Left lung (tissue), 10 donors: ENCODE measurements around the gene TMF1. TPM values are rescaled to one million over a fixed set of nuclear protein-coding genes. Genes with fewer than 3 reads are reported as not detected.

ENCODE experiments used
- ATAC-seq: fragments of 200-7000 bp; cut with Tn5 transposase; one replicate; pipeline ENCODE4 v1.9.1; 2020; ENCODE audit warnings: moderate library complexity
- DNase-seq, 4 donors: peaks; one replicate each; pipeline ENCODE4 v3.0.0-alpha.2; 2013 to 2020
- H3K27ac ChIP-seq, 2 donors: fragments of 200-600 bp; sonication (generic) in 1 of 2; one replicate each; pipeline versions ENCODE4 v1.5.0 to v1.8.0; 2020 to 2021
- H3K27me3 ChIP-seq, 2 donors: fragments of 200-600 bp; sonication (generic) in 1 of 2; one replicate each; pipeline versions ENCODE4 v1.5.0 to v1.8.0; 2020 to 2021
- H3K36me3 ChIP-seq, 2 donors: fragments of 200-600 bp; sonication (generic) in 1 of 2; one replicate each; pipeline versions ENCODE4 v1.5.0 to v1.8.0; 2020 to 2021
- H3K4me1 ChIP-seq, 2 donors: fragments of 200-600 bp; one replicate each; pipeline ENCODE4 v1.8.0; 2021
- H3K4me3 ChIP-seq, 2 donors: fragments of 200-600 bp; sonication (generic) in 1 of 2; one replicate each; pipeline versions ENCODE4 v1.5.0 to v1.8.0; 2020 to 2021; ENCODE audit warnings: mild to moderate bottlenecking in 1 of 2
- H3K9me3 ChIP-seq, 2 donors: fragments of 200-600 bp; sonication (generic) in 1 of 2; one replicate each; pipeline versions ENCODE4 v1.5.0 to v1.8.0; 2020 to 2021
- intact Hi-C, 2 donors: fragments of 100-400 bp; cut with DNase I; formaldehyde crosslinking; loops; one replicate each; pipeline versions ENCODE4 v1.11.2 to v1.14.2; 2022
- polyA plus RNA-seq, 6 donors: library from polyadenylated mRNA; unstranded; fragments of 120-200 nt; gene quantifications; one replicate each; pipeline ENCODE4 v1.2.1, GENCODE V29; 2013; ENCODE audit not compliant: insufficient read length in 6 of 6
- total RNA-seq, 2 donors: library from RNA; stranded (reverse); fragmentation: NEBNext Ultra II Directional; extraction: Animal tissue kit (Norgen Biotek cat#: 25700); gene quantifications; one replicate each; pipeline ENCODE4 v1.2.1, GENCODE V29; 2021
- TF ChIP-seq, protein P1 (sequence below), 2 donors: fragments of 200-600 bp; sonication (generic) in 1 of 2; IDR thresholded peaks; one replicate each; pipeline versions ENCODE4 v1.5.0 to v1.8.0; 2021; ENCODE audit warnings: antibody characterized with exemption in 2 of 2
- donor health status: DM: no; HTN: yes; CAD: no.
- donor health status: DM: no; HTN: no; CAD: no.

Gene TMF1
- total and polyA plus RNA-seq, 8 donors: 38.4 to 61.1 (median 50.2) TPM

DNA sequence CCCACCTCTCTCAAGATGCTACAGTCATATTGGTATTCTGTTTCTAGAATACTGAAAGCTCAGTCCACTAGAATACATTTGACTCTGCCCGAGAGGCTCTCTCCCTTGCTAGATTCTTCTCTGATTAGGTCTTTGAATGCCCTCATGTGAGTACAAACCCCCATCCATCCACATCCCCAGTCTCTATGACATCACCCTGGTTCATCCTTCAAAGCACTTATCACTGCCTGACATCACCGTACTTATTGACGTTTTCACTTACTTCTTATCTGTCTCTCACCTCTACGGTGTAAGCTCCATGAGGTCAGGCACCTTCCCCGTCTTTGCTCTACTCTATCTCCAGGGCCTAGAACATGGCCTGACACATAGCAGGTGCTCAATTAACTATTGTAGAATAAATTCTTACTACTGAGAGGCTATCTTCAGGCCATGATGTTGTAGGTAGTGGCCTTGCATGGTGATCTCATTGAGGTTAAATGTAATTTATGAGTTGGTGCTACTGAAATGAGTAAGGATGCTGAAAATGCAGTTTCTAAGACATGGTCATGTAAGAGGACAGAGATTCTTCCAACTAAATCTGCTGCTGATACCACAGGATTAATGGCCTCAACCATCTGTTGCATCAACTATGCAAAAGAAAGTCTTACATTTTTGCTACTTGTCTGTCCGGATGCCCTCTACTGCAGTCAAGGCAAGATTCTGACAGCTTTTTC lies 65.5 kb downstream of the TMF1 start:
- Histone ChIP-seq H3K36me3 (peaks cover 3 to 60% of the 10 kb centered on the region in 2 donors), H3K4me3 (no peak overlapping the region), H3K27me3 (no peaks in the 10 kb centered on the region), H3K27ac (no peak overlapping the region), H3K9me3 (no peaks in the 10 kb centered on the region), H3K4me1 (no peaks in the 10 kb centered on the region)
- TF ChIP-seq, protein P1, sequence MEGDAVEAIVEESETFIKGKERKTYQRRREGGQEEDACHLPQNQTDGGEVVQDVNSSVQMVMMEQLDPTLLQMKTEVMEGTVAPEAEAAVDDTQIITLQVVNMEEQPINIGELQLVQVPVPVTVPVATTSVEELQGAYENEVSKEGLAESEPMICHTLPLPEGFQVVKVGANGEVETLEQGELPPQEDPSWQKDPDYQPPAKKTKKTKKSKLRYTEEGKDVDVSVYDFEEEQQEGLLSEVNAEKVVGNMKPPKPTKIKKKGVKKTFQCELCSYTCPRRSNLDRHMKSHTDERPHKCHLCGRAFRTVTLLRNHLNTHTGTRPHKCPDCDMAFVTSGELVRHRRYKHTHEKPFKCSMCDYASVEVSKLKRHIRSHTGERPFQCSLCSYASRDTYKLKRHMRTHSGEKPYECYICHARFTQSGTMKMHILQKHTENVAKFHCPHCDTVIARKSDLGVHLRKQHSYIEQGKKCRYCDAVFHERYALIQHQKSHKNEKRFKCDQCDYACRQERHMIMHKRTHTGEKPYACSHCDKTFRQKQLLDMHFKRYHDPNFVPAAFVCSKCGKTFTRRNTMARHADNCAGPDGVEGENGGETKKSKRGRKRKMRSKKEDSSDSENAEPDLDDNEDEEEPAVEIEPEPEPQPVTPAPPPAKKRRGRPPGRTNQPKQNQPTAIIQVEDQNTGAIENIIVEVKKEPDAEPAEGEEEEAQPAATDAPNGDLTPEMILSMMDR (IDR thresholded peaks at IDR 0.05): no peak
- intact Hi-C loops: no loop called here
- DNase-seq (no peak), ATAC-seq (no peak)

DNA sequence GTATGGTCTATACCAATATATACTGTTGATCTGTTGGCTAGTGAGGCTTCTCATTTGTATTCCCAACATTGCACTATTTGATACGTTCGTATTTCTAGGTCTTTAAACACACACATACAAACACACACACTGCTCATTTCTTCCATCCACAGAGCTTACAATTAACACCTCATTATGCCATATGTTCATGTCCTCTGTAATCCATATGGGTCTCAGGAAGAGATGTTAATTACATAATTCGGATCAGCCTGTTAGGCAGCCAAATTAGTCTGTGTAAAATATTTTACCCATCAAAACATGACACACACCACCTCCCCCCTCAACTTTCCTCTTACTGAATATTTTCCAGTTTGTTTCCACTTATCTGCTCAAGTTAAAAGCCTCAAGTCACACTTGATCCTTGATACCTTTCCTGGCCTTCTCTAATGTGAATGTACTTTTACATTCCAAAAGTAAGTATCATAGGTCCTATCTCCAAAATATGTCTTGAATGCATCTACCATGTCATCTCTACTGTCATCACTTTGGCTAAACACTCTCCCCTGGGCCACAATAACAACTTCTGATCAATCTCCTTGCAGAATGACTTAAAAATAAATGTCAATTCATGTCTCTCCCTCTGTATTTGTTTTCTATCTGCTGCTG lies 66.9 kb downstream of the TMF1 start:
- no peaks in the 10 kb centered on the region for H3K9me3 ChIP-seq
- no peak overlapping the region for H3K27ac ChIP-seq
- DNase-seq: no peak
- peaks cover 3 to 74% of the 10 kb centered on the region in 2 donors for H3K36me3 ChIP-seq
- no peak overlapping the region for H3K4me3 ChIP-seq
- intact Hi-C loops: no loop called here
- no peaks in the 10 kb centered on the region for H3K27me3 ChIP-seq
- TF ChIP-seq, protein P1 (IDR thresholded peaks at IDR 0.05): no peak
- H3K4me1 ChIP-seq: no peaks in the 10 kb centered on the region
- no peak for ATAC-seq

GRCh38 chr3:68984011-68984530 lies 68.1 kb downstream of the TMF1 start:
- Histone ChIP-seq H3K27me3 (no peaks in the 10 kb centered on the region), H3K4me3 (no peak overlapping the region), H3K9me3 (no peaks in the 10 kb centered on the region), H3K4me1 (no peaks in the 10 kb centered on the region), H3K27ac (no peak overlapping the region), H3K36me3 (peaks cover 3 to 84% of the 10 kb centered on the region in 2 donors)
- DNase-seq (no peak), ATAC-seq (no peak)
- TF ChIP-seq, protein P1 (IDR thresholded peaks at IDR 0.05): no peak
- intact Hi-C loops: no loop called here

DNA sequence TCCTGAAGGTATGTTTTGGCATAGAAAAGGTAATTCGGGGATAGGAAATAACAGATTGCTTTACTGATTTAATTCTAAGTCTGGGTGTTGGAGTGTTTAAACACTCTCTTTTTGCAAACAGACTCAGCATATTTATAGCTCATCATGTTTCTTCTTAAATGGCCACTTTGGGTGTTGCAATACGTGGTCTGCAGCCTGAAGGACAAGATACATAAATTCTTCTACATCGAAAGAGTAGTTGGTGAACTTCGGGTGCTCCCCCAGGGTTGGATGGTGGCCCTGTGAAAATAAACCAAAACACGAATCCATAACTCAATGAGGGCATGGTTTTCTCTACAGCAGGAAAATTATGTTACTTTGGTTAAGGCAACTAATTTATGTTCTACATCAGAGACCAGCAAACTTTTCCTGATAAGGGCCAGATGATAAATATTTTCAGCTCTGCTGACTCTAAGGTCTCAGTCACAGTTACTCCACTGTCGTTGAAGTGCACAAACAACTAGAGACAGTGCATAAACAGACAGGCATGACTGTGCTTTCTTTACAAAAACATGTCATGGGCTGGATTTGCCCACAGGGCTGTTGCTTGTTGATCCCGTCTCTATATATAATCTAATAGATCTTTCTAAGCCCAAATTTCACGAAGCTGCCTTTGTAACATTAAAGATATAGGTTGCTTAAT lies 74.5 kb downstream of the TMF1 start:
- DNase-seq: no peak
- peaks cover 0 to 66% of the 10 kb centered on the region in 2 donors for H3K36me3 ChIP-seq

More for the DNA sequence above, 74.5 kb downstream of the TMF1 start:
- H3K4me1 ChIP-seq: no peaks in the 10 kb centered on the region
- H3K27me3 ChIP-seq: no peaks in the 10 kb centered on the region
- no peak for ATAC-seq
- no peaks in the 10 kb centered on the region for H3K9me3 ChIP-seq
- TF ChIP-seq, protein P1 (IDR thresholded peaks at IDR 0.05): no peak
- no peak overlapping the region for H3K27ac ChIP-seq
- H3K4me3 ChIP-seq: no peak overlapping the region
- intact Hi-C loops: no loop called here
